Left ventricle myocardium inferior (tissue), 1 donor: ENCODE results near the gene VWA8. TPM values are rescaled to one million over a fixed set of nuclear protein-coding genes. Genes with fewer than 3 reads are reported as not detected.
A peak's percentile ranks its signal among the peaks of the same experiment; 100 is the strongest.

ENCODE experiments used
- DNase-seq: peaks from one replicate; pipeline ENCODE4 v3.0.0-alpha.2; 2020
- H3K27ac ChIP-seq: fragments of 200-600 bp; replicated peaks from 2 replicates; pipeline ENCODE4 v1.8.0; 2021
- H3K27me3 ChIP-seq: fragments of 200-600 bp; 2 replicates; pipeline ENCODE4 v1.8.0; 2021; ENCODE audit warnings: low read depth
- H3K36me3 ChIP-seq: fragments of 200-600 bp; 2 replicates; pipeline ENCODE4 v1.8.0; 2021
- H3K4me1 ChIP-seq: fragments of 200-600 bp; 2 replicates; pipeline ENCODE4 v1.8.0; 2021
- H3K4me3 ChIP-seq: fragments of 200-600 bp; 2 replicates; pipeline ENCODE4 v1.8.0; 2021; ENCODE audit warnings: mild to moderate bottlenecking, moderate library complexity
- H3K9me3 ChIP-seq: fragments of 200-600 bp; replicated peaks from 2 replicates; pipeline ENCODE4 v1.8.0; 2021
- intact Hi-C: fragments of 100-400 bp; cut with micrococcal nuclease; formaldehyde crosslinking; loops from one replicate; pipeline ENCODE4 v1.11.0; 2022
- total RNA-seq: library from RNA; stranded (reverse); fragmentation: NEBNext Ultra II Directional; extraction: Animal tissue kit (Norgen Biotek cat#: 25700); gene quantifications from one replicate; pipeline ENCODE4 v1.2.1, GENCODE V29; 2021
- TF ChIP-seq, protein P1 (sequence below): fragments of 200-600 bp; IDR thresholded peaks from 2 replicates; pipeline ENCODE4 v1.8.0; 2021; ENCODE audit warnings: antibody characterized with exemption, mild to moderate bottlenecking, borderline replicate concordance
- donor health status: DM: no; HTN: yes; CAD: no; lungs with severe emphysema.

The VWA8 gene
- total RNA-seq, 1 donor from 2014 or later = 51.0 TPM

DNA sequence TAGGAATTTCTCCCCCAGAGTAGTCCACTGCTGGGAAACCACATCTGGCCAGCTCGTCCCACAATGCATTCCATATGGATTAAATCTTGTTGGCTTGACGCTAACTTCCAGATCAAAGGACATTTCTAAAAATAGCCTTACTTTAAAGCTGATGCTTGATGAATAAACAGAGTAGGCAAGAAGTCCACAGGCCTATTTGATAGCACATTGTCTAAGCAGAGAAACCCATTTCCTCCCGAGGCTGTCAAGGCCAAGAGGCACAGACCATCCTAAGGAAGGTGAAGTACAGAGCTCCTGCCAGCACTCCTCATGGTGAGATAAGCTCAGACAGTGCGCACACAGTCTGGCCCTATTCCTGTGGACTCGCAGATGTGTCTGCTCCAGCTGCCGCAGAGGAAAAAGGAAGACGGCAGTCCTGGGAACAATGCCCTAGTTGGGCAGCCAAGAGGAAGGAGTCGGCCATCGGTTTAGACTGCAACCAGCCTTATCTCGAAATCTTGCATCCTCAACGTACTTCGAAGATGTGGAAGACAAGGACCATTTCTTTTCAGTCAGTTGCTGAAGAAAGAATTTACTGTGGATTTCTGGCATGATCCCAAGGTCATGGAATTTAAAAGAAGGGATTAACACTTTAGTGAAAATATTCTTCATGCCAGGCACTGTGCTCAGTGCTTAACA is 346.8 kb downstream of the VWA8 start:
- Histone ChIP-seq H3K9me3 (peaks cover 5% of the 10 kb centered on the region), H3K36me3 (peaks cover 24% of the 10 kb centered on the region), H3K27me3 (no peaks in the 10 kb centered on the region), H3K4me1 (peaks cover 54% of the 10 kb centered on the region), H3K4me3 (no peak overlapping the region), H3K27ac (peak overlapping the region; percentile 79)
- DNase-seq = peak; percentile 66
- TF ChIP-seq, protein P1, sequence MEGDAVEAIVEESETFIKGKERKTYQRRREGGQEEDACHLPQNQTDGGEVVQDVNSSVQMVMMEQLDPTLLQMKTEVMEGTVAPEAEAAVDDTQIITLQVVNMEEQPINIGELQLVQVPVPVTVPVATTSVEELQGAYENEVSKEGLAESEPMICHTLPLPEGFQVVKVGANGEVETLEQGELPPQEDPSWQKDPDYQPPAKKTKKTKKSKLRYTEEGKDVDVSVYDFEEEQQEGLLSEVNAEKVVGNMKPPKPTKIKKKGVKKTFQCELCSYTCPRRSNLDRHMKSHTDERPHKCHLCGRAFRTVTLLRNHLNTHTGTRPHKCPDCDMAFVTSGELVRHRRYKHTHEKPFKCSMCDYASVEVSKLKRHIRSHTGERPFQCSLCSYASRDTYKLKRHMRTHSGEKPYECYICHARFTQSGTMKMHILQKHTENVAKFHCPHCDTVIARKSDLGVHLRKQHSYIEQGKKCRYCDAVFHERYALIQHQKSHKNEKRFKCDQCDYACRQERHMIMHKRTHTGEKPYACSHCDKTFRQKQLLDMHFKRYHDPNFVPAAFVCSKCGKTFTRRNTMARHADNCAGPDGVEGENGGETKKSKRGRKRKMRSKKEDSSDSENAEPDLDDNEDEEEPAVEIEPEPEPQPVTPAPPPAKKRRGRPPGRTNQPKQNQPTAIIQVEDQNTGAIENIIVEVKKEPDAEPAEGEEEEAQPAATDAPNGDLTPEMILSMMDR = no peak
- intact Hi-C loops = loop anchor here (5.0 kb wide), 1 partner anchor 33 kb away; no protein-coding TSS in a partner anchor

DNA sequence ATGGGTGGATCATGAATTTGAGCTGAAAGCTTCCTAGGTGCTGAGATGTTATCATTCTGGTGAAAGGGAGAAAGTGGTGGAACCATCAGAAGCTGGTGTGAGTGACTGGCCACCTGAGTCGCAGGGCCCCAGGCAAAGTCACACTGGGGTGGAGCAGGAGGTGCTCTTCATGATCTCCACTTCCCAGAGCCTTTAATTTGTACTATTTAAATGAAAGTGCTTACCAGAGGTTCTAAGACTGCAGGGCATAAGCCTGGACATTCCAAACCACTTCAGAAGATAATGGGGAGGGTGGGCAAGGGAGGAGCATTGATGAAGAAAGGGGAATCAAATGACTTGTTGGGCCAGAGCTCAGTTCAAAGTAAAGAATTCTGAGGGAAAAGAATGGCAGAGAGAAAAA is 347.4 kb downstream of the VWA8 start:
- peaks cover 29% of the 10 kb centered on the region for H3K36me3 ChIP-seq
- TF ChIP-seq, protein P1 = no peak
- no peaks in the 10 kb centered on the region for H3K9me3 ChIP-seq
- DNase-seq = no peak
- H3K27ac ChIP-seq = peak overlapping the region; percentile 79
- intact Hi-C loops = loop anchor here (5.0 kb wide), 1 partner anchor 34 kb away; no protein-coding TSS in a partner anchor
- no peak overlapping the region for H3K4me3 ChIP-seq
- no peaks in the 10 kb centered on the region for H3K27me3 ChIP-seq
- H3K4me1 ChIP-seq = peaks cover 54% of the 10 kb centered on the region

DNA sequence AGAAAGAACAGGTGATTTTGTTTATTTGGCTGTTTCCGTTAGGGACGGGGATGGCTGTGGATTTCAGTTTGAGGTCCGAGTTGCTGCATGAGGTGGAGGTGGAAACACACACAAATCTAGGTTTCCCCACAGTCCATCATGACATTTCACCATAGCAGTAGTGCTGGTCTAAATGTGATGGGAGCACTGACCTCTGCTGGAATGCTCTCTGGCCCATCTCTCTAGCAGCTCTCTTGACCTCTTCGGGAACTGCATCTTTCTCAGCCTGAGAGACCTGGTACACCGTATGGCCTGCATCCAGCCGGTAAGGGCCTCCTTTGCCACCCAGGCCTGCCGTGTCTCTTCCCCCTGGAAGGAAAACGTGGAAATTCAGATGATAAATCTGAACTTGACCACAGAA is 349.5 kb downstream of the VWA8 start:
- no peak overlapping the region for H3K4me3 ChIP-seq
- TF ChIP-seq, protein P1 = no peak
- peaks cover 36% of the 10 kb centered on the region for H3K36me3 ChIP-seq
- intact Hi-C loops = loop anchor here (5.0 kb wide), 1 partner anchor 36 kb away; no protein-coding TSS in a partner anchor
- no peak for DNase-seq
- peak overlapping the region; percentile 85 for H3K27ac ChIP-seq
- H3K9me3 ChIP-seq = no peaks in the 10 kb centered on the region
- peaks cover 54% of the 10 kb centered on the region for H3K4me1 ChIP-seq
- no peaks in the 10 kb centered on the region for H3K27me3 ChIP-seq

DNA sequence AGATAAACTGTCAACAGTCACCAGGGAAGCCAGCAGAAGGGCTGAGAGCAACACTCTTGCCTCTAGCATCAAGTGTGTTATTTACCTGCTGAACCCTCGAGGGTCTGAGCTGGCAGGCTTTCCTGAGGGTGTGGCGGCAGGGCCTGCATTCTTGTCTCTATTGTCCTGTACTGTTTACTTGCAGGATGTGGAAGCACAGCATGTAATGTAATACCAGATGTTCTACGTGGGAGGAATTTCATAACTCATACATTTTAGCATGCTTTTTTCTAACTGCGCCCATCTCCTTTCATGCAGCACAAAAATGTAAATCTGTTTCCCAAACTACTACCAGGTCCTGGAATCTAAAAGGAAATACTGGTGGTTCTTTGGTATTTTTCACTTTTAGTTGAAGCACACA is 350.5 kb downstream of the VWA8 start:
- no peaks in the 10 kb centered on the region for H3K27me3 ChIP-seq
- DNase-seq = peak; percentile 56
- no peak overlapping the region for H3K4me3 ChIP-seq
- TF ChIP-seq, protein P1 = no peak
- H3K36me3 ChIP-seq = peaks cover 38% of the 10 kb centered on the region
- H3K27ac ChIP-seq = peak overlapping the region; percentile 85
- peaks cover 53% of the 10 kb centered on the region for H3K4me1 ChIP-seq
- intact Hi-C loops = loop anchor here (5.0 kb wide), 1 partner anchor 37 kb away; no protein-coding TSS in a partner anchor
- H3K9me3 ChIP-seq = no peaks in the 10 kb centered on the region

DNA sequence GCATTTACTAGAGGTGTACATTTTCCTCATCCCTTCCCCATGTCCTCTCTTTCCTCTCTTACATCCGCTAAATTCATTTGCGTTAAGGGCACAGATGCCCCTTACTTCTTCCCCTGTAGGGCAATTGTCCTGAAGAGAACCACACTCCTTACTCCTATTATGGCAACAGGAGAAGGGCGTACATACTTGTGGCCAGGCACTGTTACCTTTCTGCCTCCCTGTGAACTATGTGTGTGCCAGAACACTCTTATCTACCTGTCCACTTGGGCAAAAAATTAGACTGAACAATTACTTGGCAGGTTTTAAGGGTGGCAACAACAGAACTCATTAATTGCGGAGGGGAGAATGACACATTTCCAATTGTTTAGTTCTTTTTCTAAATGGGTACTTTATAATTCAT is 351.1 kb downstream of the VWA8 start:
- Histone ChIP-seq H3K27ac (peak overlapping the region; percentile 85), H3K4me3 (no peak overlapping the region), H3K27me3 (no peaks in the 10 kb centered on the region), H3K4me1 (peaks cover 47% of the 10 kb centered on the region), H3K9me3 (no peaks in the 10 kb centered on the region), H3K36me3 (peaks cover 44% of the 10 kb centered on the region)
- TF ChIP-seq, protein P1 = no peak
- DNase-seq = no peak
- intact Hi-C loops = loop anchor here (5.0 kb wide), 1 partner anchor 37 kb away; no protein-coding TSS in a partner anchor
